Body of pancreas (tissue), 4 donors: ENCODE results near the gene NECTIN1. TPM values are rescaled to one million over a fixed set of nuclear protein-coding genes. Genes with fewer than 3 reads are reported as not detected.

Source experiments
- ATAC-seq: fragments of 150-250 bp; one replicate; pipeline ENCODE4 v1.9.1; 2016
- DNase-seq, 4 donors: peaks; one replicate each; pipeline ENCODE4 v3.0.0-alpha.2; 2019
- H3K27ac ChIP-seq, 4 donors: fragments of 200-600 bp; sonication (generic); 1 replicate in 3 of 4; 2 replicates in 1 of 4; pipeline versions ENCODE4 v1.5.1 to v1.6.1; 2016 to 2019; ENCODE audit warnings: mild to moderate bottlenecking in 1 of 4, mixed read lengths in 1 of 4, moderate library complexity in 1 of 4
- H3K27me3 ChIP-seq, 2 donors: fragments of 200-600 bp; sonication (generic); one replicate each; pipeline ENCODE4 v1.6.0; 2016; ENCODE audit warnings: mild to moderate bottlenecking in 1 of 2
- H3K36me3 ChIP-seq, 2 donors: fragments of 200-600 bp; sonication (generic); replicated peaks in 1 of 2; 2 replicates each; pipeline ENCODE4 v1.5.1; 2016; ENCODE audit warnings: low read depth in 2 of 2; ENCODE audit not compliant: insufficient read depth in 1 of 2
- H3K4me1 ChIP-seq: fragments of 200-600 bp; sonication (generic); one replicate; pipeline ENCODE4 v1.6.0; 2016
- H3K4me3 ChIP-seq, 2 donors: fragments of 200-600 bp; sonication (generic); 1 replicate in 1 of 2; 2 replicates in 1 of 2; pipeline ENCODE4 v1.5.1; 2016 to 2019
- H3K9me3 ChIP-seq, 3 donors: fragments of 200-600 bp; sonication (generic); 1 replicate in 2 of 3; 2 replicates in 1 of 3; pipeline ENCODE4 v1.5.1; 2016
- POLR2A ChIP-seq, 3 donors: fragments of 450-650 bp; IDR thresholded peaks; one replicate each; pipeline ENCODE4 v1.6.1; 2016; ENCODE audit warnings: antibody characterized with exemption in 3 of 3, mild to moderate bottlenecking in 2 of 3
- WGBS, 2 donors: methylation state at CpG; one replicate each; pipeline ENCODE4 v1.1.5; 2017; 5-methylcytosine and 5-hydroxymethylcytosine counted together
- intact Hi-C: fragments of 100-400 bp; cut with DNase I; formaldehyde crosslinking; loops from one replicate; pipeline ENCODE4 v1.15.1; 2023
- total RNA-seq, 2 donors: library from RNA; depleted of rRNA; stranded (reverse); fragments of >200 nt; gene quantifications; one replicate each; pipeline ENCODE4 v1.1.0, GENCODE V29; 2016
- TF ChIP-seq, protein P1 (sequence below), 7 experiments: fragments of 450-650 bp in 4 of 7; fragments of 200-600 bp in 3 of 7; sonication (generic) in 3 of 7; IDR thresholded peaks; one replicate each; pipeline ENCODE4 v1.5.1; 2016 to 2019; ENCODE audit warnings: antibody characterized with exemption in 7 of 7

Gene NECTIN1
- total RNA-seq, 2 donors from 2014 or later, result 7.3 to 31.6 TPM

- Histone ChIP-seq H3K27me3 (no peaks in the 10 kb centered on the region), H3K9me3 (no peaks in the 10 kb centered on the region), H3K4me1 (no peaks in the 10 kb centered on the region), H3K4me3 (no peak overlapping the region), H3K27ac (no peak overlapping the region), H3K36me3 (no peaks in the 10 kb centered on the region)
- 54 to 58% methylated on average over 7 of the region's 7 CpGs for WGBS, 2 donors
- no peak for DNase-seq
- ATAC-seq, result no peak
- intact Hi-C loops, result no loop called here
- TF ChIP-seq, protein P1, sequence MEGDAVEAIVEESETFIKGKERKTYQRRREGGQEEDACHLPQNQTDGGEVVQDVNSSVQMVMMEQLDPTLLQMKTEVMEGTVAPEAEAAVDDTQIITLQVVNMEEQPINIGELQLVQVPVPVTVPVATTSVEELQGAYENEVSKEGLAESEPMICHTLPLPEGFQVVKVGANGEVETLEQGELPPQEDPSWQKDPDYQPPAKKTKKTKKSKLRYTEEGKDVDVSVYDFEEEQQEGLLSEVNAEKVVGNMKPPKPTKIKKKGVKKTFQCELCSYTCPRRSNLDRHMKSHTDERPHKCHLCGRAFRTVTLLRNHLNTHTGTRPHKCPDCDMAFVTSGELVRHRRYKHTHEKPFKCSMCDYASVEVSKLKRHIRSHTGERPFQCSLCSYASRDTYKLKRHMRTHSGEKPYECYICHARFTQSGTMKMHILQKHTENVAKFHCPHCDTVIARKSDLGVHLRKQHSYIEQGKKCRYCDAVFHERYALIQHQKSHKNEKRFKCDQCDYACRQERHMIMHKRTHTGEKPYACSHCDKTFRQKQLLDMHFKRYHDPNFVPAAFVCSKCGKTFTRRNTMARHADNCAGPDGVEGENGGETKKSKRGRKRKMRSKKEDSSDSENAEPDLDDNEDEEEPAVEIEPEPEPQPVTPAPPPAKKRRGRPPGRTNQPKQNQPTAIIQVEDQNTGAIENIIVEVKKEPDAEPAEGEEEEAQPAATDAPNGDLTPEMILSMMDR (IDR thresholded peaks at IDR 0.05), result no peak
- no peak for TF ChIP-seq POLR2A (IDR thresholded peaks at IDR 0.05)
Measured at GRCh38 chr11:119626197-119626841, 102.7 kb downstream of the NECTIN1 start.

- Histone ChIP-seq H3K4me1 (no peaks in the 10 kb centered on the region), H3K4me3 (no peak overlapping the region), H3K27me3 (no peaks in the 10 kb centered on the region), H3K36me3 (no peaks in the 10 kb centered on the region), H3K9me3 (no peaks in the 10 kb centered on the region), H3K27ac (no peak overlapping the region)
- ATAC-seq (no peak), DNase-seq (no peak)
- intact Hi-C loops, result no loop called here
- TF ChIP-seq, protein P1 (IDR thresholded peaks at IDR 0.05), result no peak
- no peak for TF ChIP-seq POLR2A (IDR thresholded peaks at IDR 0.05)
- 53 to 78% methylated on average over 7 to 17 of the region's 19 CpGs for WGBS, 2 donors
Measured at GRCh38 chr11:119625206-119625978, 103.6 kb downstream of the NECTIN1 start.

DNA sequence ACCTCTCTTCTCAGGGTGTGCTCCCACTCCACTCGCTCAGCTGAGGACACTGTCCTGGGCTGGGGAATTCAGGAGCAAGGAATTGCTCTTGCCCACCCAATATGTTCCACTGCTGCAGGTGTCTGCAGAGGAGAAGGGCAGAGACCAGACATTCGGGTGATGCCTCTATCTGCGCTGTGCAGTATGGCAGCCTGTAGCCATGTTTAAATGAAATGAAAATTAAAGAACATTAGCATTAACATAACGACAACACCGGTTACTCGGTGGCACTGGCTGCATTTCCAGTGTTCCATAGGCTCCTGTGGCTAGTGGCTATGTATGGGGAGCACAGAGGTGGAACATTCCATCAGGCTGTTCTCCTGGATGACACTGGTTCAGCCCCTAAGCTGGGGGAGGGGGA lies 104.4 kb downstream of the NECTIN1 start:
- Histone ChIP-seq H3K4me1 (no peaks in the 10 kb centered on the region), H3K27me3 (no peaks in the 10 kb centered on the region), H3K4me3 (no peak overlapping the region), H3K9me3 (no peaks in the 10 kb centered on the region), H3K27ac (no peak overlapping the region), H3K36me3 (no peaks in the 10 kb centered on the region)
- TF ChIP-seq, protein P1 (IDR thresholded peaks at IDR 0.05), result no peak
- no peak for TF ChIP-seq POLR2A (IDR thresholded peaks at IDR 0.05)
- intact Hi-C loops, result no loop called here
- WGBS, 2 donors, result 83 to 89% methylated on average over 6 of the region's 6 CpGs
- no peak for DNase-seq
- no peak for ATAC-seq

DNA sequence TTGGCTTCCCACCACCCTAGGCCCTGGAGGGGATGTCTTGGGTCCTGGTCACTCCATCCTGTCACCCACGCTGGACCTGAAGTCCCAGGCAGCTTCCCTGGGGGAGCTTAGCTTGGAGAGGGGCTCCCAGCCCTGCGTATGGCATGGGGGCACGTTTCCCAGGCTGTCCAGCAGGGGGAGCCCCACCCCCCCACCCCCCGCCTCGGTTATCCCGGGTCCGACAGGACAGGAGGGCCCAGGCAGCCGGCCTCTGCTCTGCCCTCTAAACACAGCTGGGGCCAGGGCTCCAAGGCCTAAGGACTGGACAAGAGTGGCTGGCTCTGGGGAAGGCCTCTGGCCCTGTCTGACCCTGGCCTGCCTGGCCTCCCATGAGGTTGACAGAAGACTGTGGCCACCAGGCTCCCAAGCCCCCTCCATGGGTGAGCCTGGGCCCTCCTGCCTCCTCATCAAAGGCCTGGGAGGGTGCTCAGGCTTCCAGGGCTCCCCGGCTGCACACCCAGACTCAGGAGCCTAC lies 104.8 kb downstream of the NECTIN1 start:
- WGBS, 2 donors, result 8 to 32% methylated on average over 2 to 6 of the region's 9 CpGs
- Histone ChIP-seq H3K4me3 (no peak overlapping the region), H3K27ac (no peak overlapping the region), H3K9me3 (no peaks in the 10 kb centered on the region), H3K4me1 (no peaks in the 10 kb centered on the region), H3K27me3 (no peaks in the 10 kb centered on the region), H3K36me3 (no peaks in the 10 kb centered on the region)
- ATAC-seq, result no peak
- no peak for DNase-seq
- no peak for TF ChIP-seq POLR2A (IDR thresholded peaks at IDR 0.05)
- TF ChIP-seq, protein P1 (IDR thresholded peaks at IDR 0.05), result peak in 4 of 7 experiments; percentile 19 to 38 (median 22)
- intact Hi-C loops, result no loop called here
